ENCODE results near the gene TTC23L. TPM values are rescaled to one million over a fixed set of nuclear protein-coding genes. Genes with fewer than 3 reads are reported as not detected.

Gene TTC23L
- total and polyA plus RNA-seq, 2 experiments from 2014 or later = 0.07 TPM; not detected in 1

DNA sequence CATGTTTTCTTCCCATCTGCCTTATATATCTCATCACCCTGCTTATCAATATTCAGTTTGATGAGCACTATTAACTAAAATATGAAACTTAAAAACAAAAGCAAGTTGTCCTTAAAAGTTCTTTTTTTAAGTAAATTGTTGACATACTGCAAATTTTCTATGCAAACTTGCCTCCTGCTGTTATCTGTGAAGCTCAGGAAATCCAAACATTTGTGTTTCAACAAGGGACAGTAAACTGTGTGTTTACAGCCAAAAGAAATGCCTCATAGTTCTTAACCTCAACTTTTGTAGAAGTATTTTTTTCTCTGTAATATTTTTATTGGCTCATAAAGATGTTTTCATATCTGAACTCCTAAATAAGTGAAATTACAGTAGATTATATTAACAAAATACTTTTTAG lies 7.7 kb upstream of the TTC23L start:
- H3K4me3 ChIP-seq = no peak overlapping the region
- no peak overlapping the region for H3K27ac ChIP-seq
- no peaks in the 10 kb centered on the region for H3K4me1 ChIP-seq (ENCODE audit: insufficient read depth)
- H3K4me2 ChIP-seq = no peak overlapping the region
- peaks cover 10% of the 10 kb centered on the region for H3K36me3 ChIP-seq (replicated peaks; ENCODE audit: insufficient read depth, low read depth)
- no peak for TF ChIP-seq EZH2 (IDR thresholded peaks at IDR 0.05; ENCODE audit: borderline replicate concordance)
- no peak for TF ChIP-seq CTCF (IDR thresholded peaks at IDR 0.05; ENCODE audit: poor library complexity)
- no peak for TF ChIP-seq EZH2phosphoT487 (IDR thresholded peaks at IDR 0.05; ENCODE audit: low read depth, severe bottlenecking, unreplicated experiment)
- no peak overlapping the region for H2AFZ ChIP-seq
- no peaks in the 10 kb centered on the region for H3K9me3 ChIP-seq (ENCODE audit: low read depth)
- H3K27me3 ChIP-seq = no peaks in the 10 kb centered on the region
- H3K79me2 ChIP-seq = no peaks in the 10 kb centered on the region
- no peaks in the 10 kb centered on the region for H4K20me1 ChIP-seq (ENCODE audit: insufficient read depth, poor library complexity, severe bottlenecking)
- no peaks in the 10 kb centered on the region for H3K9me2 ChIP-seq (replicated peaks; ENCODE audit: insufficient read depth)
- no peak for DNase-seq (ENCODE audit: low spot score)

- WGBS (ENCODE audit: low lambda C conversion rate, missing lambda C conversion rate) = 95% methylated on average over 5 of the region's 5 CpGs
- H3K4me2 ChIP-seq = no peak overlapping the region
- H3K36me3 ChIP-seq (replicated peaks; ENCODE audit: insufficient read depth, low read depth) = peaks cover 2% of the 10 kb centered on the region
- H3K79me2 ChIP-seq = no peaks in the 10 kb centered on the region
- H4K20me1 ChIP-seq (ENCODE audit: insufficient read depth, poor library complexity, severe bottlenecking) = no peaks in the 10 kb centered on the region
- no peaks in the 10 kb centered on the region for H3K9me3 ChIP-seq (ENCODE audit: low read depth)
- no peaks in the 10 kb centered on the region for H3K4me1 ChIP-seq (ENCODE audit: insufficient read depth)
- H3K27ac ChIP-seq = no peak overlapping the region
- no peak overlapping the region for H2AFZ ChIP-seq
- DNase-seq (ENCODE audit: low spot score) = no peak
- H3K4me3 ChIP-seq = no peak overlapping the region
- no peaks in the 10 kb centered on the region for H3K9me2 ChIP-seq (replicated peaks; ENCODE audit: insufficient read depth)
- no peaks in the 10 kb centered on the region for H3K27me3 ChIP-seq
- TF ChIP-seq CTCF (IDR thresholded peaks at IDR 0.05; ENCODE audit: poor library complexity) (no peak), EZH2 (IDR thresholded peaks at IDR 0.05; ENCODE audit: borderline replicate concordance) (no peak), EZH2phosphoT487 (IDR thresholded peaks at IDR 0.05; ENCODE audit: low read depth, severe bottlenecking, unreplicated experiment) (no peak)
These were observed 6.4 kb upstream of the TTC23L start for GRCh38 chr5:34832568-34832967.

GRCh38 chr5:34833090-34833489 lies 5.9 kb upstream of the TTC23L start:
- no peaks in the 10 kb centered on the region for H3K36me3 ChIP-seq (replicated peaks; ENCODE audit: insufficient read depth, low read depth)
- H4K20me1 ChIP-seq (ENCODE audit: insufficient read depth, poor library complexity, severe bottlenecking) = no peaks in the 10 kb centered on the region
- H3K4me1 ChIP-seq (ENCODE audit: insufficient read depth) = no peaks in the 10 kb centered on the region
- H3K79me2 ChIP-seq = no peaks in the 10 kb centered on the region
- H3K9me3 ChIP-seq (ENCODE audit: low read depth) = no peaks in the 10 kb centered on the region
- H3K4me2 ChIP-seq = no peak overlapping the region
- no peaks in the 10 kb centered on the region for H3K9me2 ChIP-seq (replicated peaks; ENCODE audit: insufficient read depth)
- H3K4me3 ChIP-seq = no peak overlapping the region
- no peak for DNase-seq (ENCODE audit: low spot score)
- TF ChIP-seq EZH2 (IDR thresholded peaks at IDR 0.05; ENCODE audit: borderline replicate concordance) = no peak
- TF ChIP-seq EZH2phosphoT487 (IDR thresholded peaks at IDR 0.05; ENCODE audit: low read depth, severe bottlenecking, unreplicated experiment) = no peak
- no peak for TF ChIP-seq CTCF (IDR thresholded peaks at IDR 0.05; ENCODE audit: poor library complexity)
- H3K27me3 ChIP-seq = no peaks in the 10 kb centered on the region
- 95% methylated on average over 1 of the region's 1 CpG for WGBS (ENCODE audit: low lambda C conversion rate, missing lambda C conversion rate)
- no peak overlapping the region for H3K27ac ChIP-seq
- no peak overlapping the region for H2AFZ ChIP-seq
